ENCODE results near the gene FAM161A.
A peak's percentile ranks its signal among the peaks of the same experiment; 100 is the strongest.
"Not testable (repeated sequence)": the region's sequence is repeated elsewhere in the genome, so short reads cannot be mapped to it uniquely, and the experiment has no call there.

The FAM161A gene

GRCh38 chr2:61853847-61854563 lies at the start of gene FAM161A:
FAM161A (minus strand) TSS chr2:61854060; CDS start chr2:61854041, 19 bp downstream.
- peak; percentile 37 for DNase-seq

- DNase-seq: no peak
Measured at GRCh38 chr2:61900281-61900680, 46.4 kb upstream of the FAM161A start.

GRCh38 chr2:61898810-61899209 lies 45.0 kb upstream of the FAM161A start:
- DNase-seq: no peak

GRCh38 chr2:61888267-61889055 lies 34.6 kb upstream of the FAM161A start, which contains the start of gene CCT4:
CCT4 (minus strand) TSS chr2:61888656; CDS start chr2:61888507, 149 bp downstream.
- peak; percentile 49 for DNase-seq

- no peak for DNase-seq
Measured at GRCh38 chr2:61887717-61888266, 33.9 kb upstream of the FAM161A start.

GRCh38 chr2:61885896-61886603 lies 32.2 kb upstream of the FAM161A start:
- DNase-seq: no peak

GRCh38 chr2:61882850-61883249 lies 29.0 kb upstream of the FAM161A start:
- DNase-seq: no peak

- not testable (repeated sequence) for DNase-seq
Measured at GRCh38 chr2:61879351-61879750, 25.5 kb upstream of the FAM161A start.

GRCh38 chr2:61878761-61879160 lies 24.9 kb upstream of the FAM161A start:
- no peak for DNase-seq

- DNase-seq: no peak
Measured at GRCh38 chr2:61877571-61878245, 23.8 kb upstream of the FAM161A start.

GRCh38 chr2:61876400-61876799 lies 22.5 kb upstream of the FAM161A start:
- no peak for DNase-seq

- DNase-seq: not testable (repeated sequence)
Measured at GRCh38 chr2:61866482-61867089, 12.7 kb upstream of the FAM161A start.

- no peak for DNase-seq
Measured at GRCh38 chr2:61862085-61862484, 8.2 kb upstream of the FAM161A start.

GRCh38 chr2:61857224-61857623 lies 3.4 kb upstream of the FAM161A start:
- DNase-seq: no peak

- DNase-seq: no peak
Measured at GRCh38 chr2:61855318-61855613, 1.4 kb upstream of the FAM161A start.

- peak; percentile 92 for DNase-seq
Measured at GRCh38 chr2:61854564-61855317, 881 bp upstream of the FAM161A start.

- DNase-seq: peak; percentile 37
Measured at GRCh38 chr2:61853086-61853846, 594 bp downstream of the FAM161A start.

- not testable (repeated sequence) for DNase-seq
Measured at GRCh38 chr2:61851270-61851669, 2.6 kb downstream of the FAM161A start.

- DNase-seq: no peak
Measured at GRCh38 chr2:61845320-61845719, 8.5 kb downstream of the FAM161A start.

- DNase-seq: no peak
Measured at GRCh38 chr2:61841286-61841685, 12.6 kb downstream of the FAM161A start.

- DNase-seq: no peak
Measured at GRCh38 chr2:61834893-61835292, 19.0 kb downstream of the FAM161A start.

Measured in NCI-H748 treated with DMSO at 0.1 percent for 48 hours (cell line).